GM23248 (cell line): ENCODE data around the gene UBE2S.

ENCODE experiments used
- EZH2 ChIP-seq: fragments of 200-600 bp; sonication (generic); IDR thresholded peaks from 2 replicates; pipeline ENCODE4 v1.6.1; 2018; ENCODE audit warnings: antibody characterized with exemption, mild to moderate bottlenecking; ENCODE audit not compliant: insufficient read depth, poor library complexity, severe bottlenecking
- EZH2phosphoT487 ChIP-seq: fragments of 200-600 bp; sonication (generic); IDR thresholded peaks from 2 replicates; pipeline ENCODE4 v1.6.1; 2018; ENCODE audit warnings: antibody characterized with exemption, moderate library complexity, mild to moderate bottlenecking, low read depth; ENCODE audit not compliant: insufficient read depth

GRCh38 chr19:55365964-55366363 is 41.6 kb downstream of the UBE2S start:
- no peak for TF ChIP-seq EZH2
- TF ChIP-seq EZH2phosphoT487: no peak
